GM06990 (cell line): ENCODE results near the gene C17orf114.
A peak's percentile ranks its signal among the peaks of the same experiment; 100 is the strongest.

Experiments
- DNase-seq: peaks from one replicate; pipeline ENCODE4 v3.0.0-alpha.2; 2011; ENCODE audit not compliant: insufficient read length; ENCODE audit errors: extremely low read depth
- H3K27me3 ChIP-seq: replicated peaks from 2 replicates; pipeline ENCODE4 v1.6.0; 2011; ENCODE audit warnings: low read length; ENCODE audit not compliant: control insufficient read depth, insufficient read depth
- H3K36me3 ChIP-seq: 2 replicates; pipeline ENCODE4 v1.5.1; 2011; ENCODE audit warnings: low read length; ENCODE audit not compliant: control insufficient read depth, insufficient read depth
- H3K4me3 ChIP-seq: replicated peaks from 2 replicates; pipeline ENCODE4 v1.5.1; 2011; ENCODE audit warnings: low read depth, mild to moderate bottlenecking, control low read depth, low read length
- TF ChIP-seq, protein P1 (sequence below): IDR thresholded peaks from 2 replicates; pipeline ENCODE4 v1.5.1; 2011; ENCODE audit warnings: low read length, control low read depth, mild to moderate bottlenecking, inconsistent platforms; ENCODE audit not compliant: insufficient read depth, poor library complexity, severe bottlenecking

C17orf114 gene

DNA sequence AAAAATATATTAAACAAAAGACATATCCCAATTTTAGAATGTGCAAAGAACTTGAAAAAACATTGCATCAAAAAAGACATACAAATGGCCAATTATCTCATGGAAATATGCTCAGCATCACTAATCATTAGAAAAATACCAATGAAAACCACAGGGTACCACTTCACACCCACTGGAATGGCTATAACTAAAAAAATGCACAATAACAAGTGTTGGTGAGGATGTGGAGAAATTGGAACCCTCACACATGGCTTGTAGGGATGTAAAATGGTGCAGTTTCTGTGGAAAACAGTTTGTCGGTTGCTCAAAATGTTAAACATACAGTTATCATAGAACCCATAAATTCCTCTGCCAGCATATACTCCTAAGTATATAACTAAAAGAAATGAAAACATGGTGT is 7.0 kb downstream of the C17orf114 start:
- TF ChIP-seq, protein P1, sequence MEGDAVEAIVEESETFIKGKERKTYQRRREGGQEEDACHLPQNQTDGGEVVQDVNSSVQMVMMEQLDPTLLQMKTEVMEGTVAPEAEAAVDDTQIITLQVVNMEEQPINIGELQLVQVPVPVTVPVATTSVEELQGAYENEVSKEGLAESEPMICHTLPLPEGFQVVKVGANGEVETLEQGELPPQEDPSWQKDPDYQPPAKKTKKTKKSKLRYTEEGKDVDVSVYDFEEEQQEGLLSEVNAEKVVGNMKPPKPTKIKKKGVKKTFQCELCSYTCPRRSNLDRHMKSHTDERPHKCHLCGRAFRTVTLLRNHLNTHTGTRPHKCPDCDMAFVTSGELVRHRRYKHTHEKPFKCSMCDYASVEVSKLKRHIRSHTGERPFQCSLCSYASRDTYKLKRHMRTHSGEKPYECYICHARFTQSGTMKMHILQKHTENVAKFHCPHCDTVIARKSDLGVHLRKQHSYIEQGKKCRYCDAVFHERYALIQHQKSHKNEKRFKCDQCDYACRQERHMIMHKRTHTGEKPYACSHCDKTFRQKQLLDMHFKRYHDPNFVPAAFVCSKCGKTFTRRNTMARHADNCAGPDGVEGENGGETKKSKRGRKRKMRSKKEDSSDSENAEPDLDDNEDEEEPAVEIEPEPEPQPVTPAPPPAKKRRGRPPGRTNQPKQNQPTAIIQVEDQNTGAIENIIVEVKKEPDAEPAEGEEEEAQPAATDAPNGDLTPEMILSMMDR, result no peak
- DNase-seq, result no peak
- H3K36me3 ChIP-seq, result peaks cover 12% of the 10 kb centered on the region
- H3K4me3 ChIP-seq, result no peak overlapping the region
- H3K27me3 ChIP-seq, result no peaks in the 10 kb centered on the region

DNA sequence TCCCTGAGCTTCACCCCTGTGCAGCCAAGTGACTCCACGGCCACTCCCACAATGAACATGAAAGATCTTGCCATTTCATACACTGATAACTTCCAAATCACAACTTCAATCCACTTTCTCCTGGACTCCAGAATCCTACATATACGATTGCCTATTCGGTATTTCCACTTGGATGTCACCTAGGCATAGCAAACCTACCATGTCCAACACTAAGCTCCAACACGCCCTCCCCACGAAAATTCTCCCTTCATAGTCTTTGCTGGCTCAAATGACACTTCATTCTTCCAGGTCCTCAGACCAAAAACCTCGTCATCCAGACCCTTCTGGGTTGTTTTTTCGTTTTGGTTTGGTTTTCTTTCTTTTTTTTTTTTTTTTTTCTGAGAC is 11.4 kb downstream of the C17orf114 start:
- H3K36me3 ChIP-seq, result no peaks in the 10 kb centered on the region
- no peak for DNase-seq
- no peaks in the 10 kb centered on the region; the same call in none of the 2 replicates for H3K27me3 ChIP-seq
- H3K4me3 ChIP-seq, result peak overlapping the region; percentile 54
- TF ChIP-seq, protein P1, result no peak

GRCh38 chr17:4789951-4790704 is 12.0 kb downstream of the C17orf114 start:
- peak; percentile 90 for DNase-seq
- H3K4me3 ChIP-seq, result peak overlapping the region; percentile 54
- TF ChIP-seq, protein P1, result peak; percentile 52
- no peaks in the 10 kb centered on the region; the same call in none of the 2 replicates for H3K27me3 ChIP-seq
- H3K36me3 ChIP-seq, result no peaks in the 10 kb centered on the region

- H3K27me3 ChIP-seq, result no peaks in the 10 kb centered on the region; the same call in none of the 2 replicates
- TF ChIP-seq, protein P1, result no peak
- peak overlapping the region; percentile 54 for H3K4me3 ChIP-seq
- H3K36me3 ChIP-seq, result no peaks in the 10 kb centered on the region
- no peak for DNase-seq
Observed at GRCh38 chr17:4789701-4789950, 12.5 kb downstream of the C17orf114 start.

GRCh38 chr17:4788807-4789700 is 13.1 kb downstream of the C17orf114 start, which contains the start of gene GLTPD2:
TSS of gene GLTPD2 (plus strand) at chr17:4788964. CDS start at chr17:4789012, 48 bp downstream.
- no peak for DNase-seq
- no peaks in the 10 kb centered on the region; the same call in none of the 2 replicates for H3K27me3 ChIP-seq

More at GRCh38 chr17:4788807-4789700, 13.1 kb downstream of the C17orf114 start, which contains the start of gene GLTPD2:
- peak within 1 kb of the TSS; percentile 54 for H3K4me3 ChIP-seq
- H3K36me3 ChIP-seq, result no peaks in the 10 kb centered on the region
- TF ChIP-seq, protein P1, result no peak
